Stimulated activated CD4-positive, alpha-beta T cell treated with anti-CD3 and anti-CD28 coated beads, Interleukin-15, amount 100 ng/mL, for 1 hour (primary cell): ENCODE results near the gene H2AZ2.
"Not testable (repeated sequence)": the region's sequence is repeated elsewhere in the genome, so short reads cannot be mapped to it uniquely, and the experiment has no call there.

Experiments
- DNase-seq, 2 donors: peaks; one replicate each; pipeline ENCODE4 v3.0.0-alpha.2; 2020; ENCODE audit warnings: low read depth in 1 of 2, low spot score in 1 of 2

The H2AZ2 gene

GRCh38 chr7:44871918-44872317, 24.0 kb upstream of the H2AZ2 start:
- DNase-seq, result not testable (repeated sequence)

GRCh38 chr7:44870780-44871179, 22.9 kb upstream of the H2AZ2 start:
- DNase-seq, result not testable (repeated sequence)

- not testable (repeated sequence) for DNase-seq
Measured at GRCh38 chr7:44870336-44870735, 22.4 kb upstream of the H2AZ2 start.

- DNase-seq, result no peak
Measured at GRCh38 chr7:44867073-44867995, 19.4 kb upstream of the H2AZ2 start.

GRCh38 chr7:44861949-44862348, 14.1 kb upstream of the H2AZ2 start:
- DNase-seq, result not testable (repeated sequence)

GRCh38 chr7:44858161-44858560, 10.3 kb upstream of the H2AZ2 start:
- DNase-seq, result no peak

GRCh38 chr7:44854644-44855364, 6.9 kb upstream of the H2AZ2 start:
- DNase-seq, result no peak

- no peak for DNase-seq
Measured at GRCh38 chr7:44853391-44853790, 5.5 kb upstream of the H2AZ2 start.

- DNase-seq, result no peak
Measured at GRCh38 chr7:44852590-44852989, 4.7 kb upstream of the H2AZ2 start.

- DNase-seq, result no peak
Measured at GRCh38 chr7:44849885-44850544, 2.1 kb upstream of the H2AZ2 start.

GRCh38 chr7:44849259-44849884, 1.5 kb upstream of the H2AZ2 start:
- DNase-seq, result no peak

GRCh38 chr7:44847509-44847919, 373 bp downstream of the H2AZ2 start:
- peak; percentile 74 to 82 for DNase-seq

GRCh38 chr7:44846816-44847508, 925 bp downstream of the H2AZ2 start:
- DNase-seq, result no peak

- not testable (repeated sequence) for DNase-seq
Measured at GRCh38 chr7:44846390-44846789, 1.5 kb downstream of the H2AZ2 start.

GRCh38 chr7:44845451-44845850, 2.4 kb downstream of the H2AZ2 start:
- DNase-seq, result no peak

GRCh38 chr7:44843440-44843839, 4.4 kb downstream of the H2AZ2 start:
- DNase-seq, result not testable (repeated sequence)

- DNase-seq, result not testable (repeated sequence)
Measured at GRCh38 chr7:44842675-44843074, 5.2 kb downstream of the H2AZ2 start.

GRCh38 chr7:44838751-44839150, 9.1 kb downstream of the H2AZ2 start:
- DNase-seq, result no peak

GRCh38 chr7:44827567-44827966, 20.3 kb downstream of the H2AZ2 start:
- DNase-seq, result no peak

GRCh38 chr7:44824894-44825526, 22.9 kb downstream of the H2AZ2 start:
- no peak for DNase-seq
